Lower leg skin (tissue), 4 donors: ENCODE measurements around the gene FKBP14. TPM values are rescaled to one million over a fixed set of nuclear protein-coding genes. Genes with fewer than 3 reads are reported as not detected.

Source experiments
- DNase-seq, 2 donors: peaks; one replicate each; pipeline ENCODE4 v3.0.0-alpha.2; 2019; ENCODE audit warnings: low spot score in 2 of 2
- H3K4me3 ChIP-seq: fragments of 200-600 bp; sonication (generic); 2 replicates; pipeline ENCODE4 v1.5.1; 2017; ENCODE audit warnings: mild to moderate bottlenecking, low read depth; ENCODE audit not compliant: poor library complexity, severe bottlenecking
- CTCF ChIP-seq, 3 donors: fragments of 450-650 bp; IDR thresholded peaks; one replicate each; pipeline ENCODE4 v1.5.1; 2016; ENCODE audit warnings: antibody characterized with exemption in 3 of 3, mild to moderate bottlenecking in 3 of 3, moderate library complexity in 2 of 3
- POLR2A ChIP-seq, 2 donors: fragments of 450-650 bp; IDR thresholded peaks; one replicate each; pipeline ENCODE4 v1.6.1; 2016 to 2017; ENCODE audit warnings: antibody characterized with exemption in 2 of 2, mild to moderate bottlenecking in 1 of 2, moderate library complexity in 1 of 2
- WGBS, 2 donors: methylation state at CpG; one replicate each; pipeline ENCODE4 v1.1.5; 2018; 5-methylcytosine and 5-hydroxymethylcytosine counted together
- intact Hi-C: fragments of 100-400 bp; cut with DNase I; formaldehyde crosslinking; loops from one replicate; pipeline ENCODE4 v1.15.0; 2023; ENCODE audit warnings: low total_unique reads
- total RNA-seq, 4 donors: library from RNA; depleted of rRNA; stranded (reverse); fragments of >200 nt; gene quantifications; one replicate each; pipeline ENCODE4 v1.1.0, GENCODE V29; 2016

The FKBP14 gene
- total RNA-seq, result 1 to 10 TPM; 2.3 to 6.1 (median 3.8) TPM

- TF ChIP-seq POLR2A (IDR thresholded peaks at IDR 0.05), result no peak
- no peak for TF ChIP-seq CTCF (IDR thresholded peaks at IDR 0.05)
- peak within 1 kb of the TSS; percentile 52 for H3K4me3 ChIP-seq
- intact Hi-C loops, result no loop called here
- 0% methylated on average over 35 of the region's 35 CpGs for WGBS, 2 donors
- peak; percentile 98 to 99 for DNase-seq
Observed at GRCh38 chr7:30026229-30027064, at the start of gene FKBP14. TSS of gene FKBP14 (minus strand) at chr7:30026702. CDS start at chr7:30026508, 194 bp downstream.

GRCh38 chr7:30074422-30075030, 48.0 kb upstream of the FKBP14 start:
- DNase-seq, result no peak
- intact Hi-C loops, result no loop called here
- TF ChIP-seq POLR2A (IDR thresholded peaks at IDR 0.05), result no peak
- TF ChIP-seq CTCF (IDR thresholded peaks at IDR 0.05), result no peak
- no peak overlapping the region for H3K4me3 ChIP-seq
- WGBS, 2 donors, result 36 to 38% methylated on average over 1 of the region's 1 CpG

- no peak overlapping the region for H3K4me3 ChIP-seq
- DNase-seq, result no peak
- 95 to 100% methylated on average over 1 of the region's 1 CpG for WGBS, 2 donors
- TF ChIP-seq POLR2A (IDR thresholded peaks at IDR 0.05) (no peak), CTCF (IDR thresholded peaks at IDR 0.05) (no peak)
- intact Hi-C loops, result no loop called here
Observed at GRCh38 chr7:30072735-30073134, 46.2 kb upstream of the FKBP14 start.

GRCh38 chr7:30070052-30070451, 43.5 kb upstream of the FKBP14 start:
- WGBS, 2 donors, result 0% methylated on average over 1 of the region's 1 CpG
- no peak for DNase-seq
- TF ChIP-seq POLR2A (IDR thresholded peaks at IDR 0.05), result no peak
- no peak for TF ChIP-seq CTCF (IDR thresholded peaks at IDR 0.05)
- intact Hi-C loops, result no loop called here
- H3K4me3 ChIP-seq, result no peak overlapping the region

- no peak overlapping the region for H3K4me3 ChIP-seq
- no peak for DNase-seq
- 88 to 96% methylated on average over 5 of the region's 5 CpGs for WGBS, 2 donors
- TF ChIP-seq POLR2A (IDR thresholded peaks at IDR 0.05), result no peak
- no peak for TF ChIP-seq CTCF (IDR thresholded peaks at IDR 0.05)
- intact Hi-C loops, result no loop called here
Observed at GRCh38 chr7:30069096-30069867, 42.8 kb upstream of the FKBP14 start.
